K562 (cell line): Measurements from ENCODE around the gene GPX2. TPM values are rescaled to one million over a fixed set of nuclear protein-coding genes. Genes with fewer than 3 reads are reported as not detected.

ENCODE experiments used
- ATAC-seq: fragments of 200-7000 bp; cut with Tn5 transposase; 3 replicates; pipeline ENCODE4 v1.9.1; 2020; ENCODE audit warnings: moderate library complexity
- BruUV-seq: library from RNA; stranded (reverse); fragments of 400-500 nt; replicated peaks from 2 replicates; lab custom pipeline; 2021; lab: Mats Ljungman, UMichigan
- CTCF ChIA-PET: fragments of 300-600 bp; formaldehyde crosslinking; extraction: SDS; loops from one replicate; lab custom pipeline; 2021; ENCODE audit warnings: low intra/inter-chr PET ratio; lab: Yijun Ruan, JAX
- POLR2A ChIA-PET: fragments of 300-600, 350-650 bp; sonication (Branson Sonifier 250); formaldehyde crosslinking; extraction: SDS; loops from one replicate; lab custom pipeline; 2021; ENCODE audit warnings: antibody characterized with exemption, inconsistent platforms; lab: Yijun Ruan, JAX
- DNase-seq, 4 experiments: peaks; one replicate each; pipeline versions ENCODE4 v3.0.0 to v3.0.0-alpha.2; 2011 to 2018; ENCODE audit warnings: low spot score in 3 of 4, mixed read lengths in 3 of 4; ENCODE audit errors: extremely low read depth in 1 of 4
- FAIRE-seq: peaks from 2 replicates; lab custom pipeline; 2011; peaks lifted over from hg19 to GRCh38; lab: Jason Lieb, UNC
- H2AFZ ChIP-seq: 2 replicates; pipeline ENCODE4 v1.6.0; 2011; ENCODE audit warnings: low read depth, low read length, control low read depth, inconsistent platforms
- H3K27ac ChIP-seq: fragments of 200-600 bp; 3 replicates; pipeline ENCODE4 v1.8.0; 2011; ENCODE audit warnings: low read depth, mild to moderate bottlenecking, control low read depth, inconsistent platforms, low read length, moderate library complexity, mixed read lengths; ENCODE audit errors: extremely low read depth
- H3K27me3 ChIP-seq, 2 experiments: fragments of 300-600 bp in 1 of 2; 2 replicates in 1 of 2; 3 replicates in 1 of 2; pipeline versions ENCODE4 v1.6.0 to v1.8.0; 2011; ENCODE audit warnings: inconsistent platforms in 2 of 2, low read length in 2 of 2, mild to moderate bottlenecking in 1 of 2, mixed read lengths in 1 of 2, moderate library complexity in 1 of 2; ENCODE audit not compliant: control insufficient read depth in 2 of 2, insufficient read depth in 2 of 2
- H3K36me3 ChIP-seq: fragments of 300-600 bp; 3 replicates; pipeline ENCODE4 v1.8.0; 2011; ENCODE audit warnings: mild to moderate bottlenecking, low read length, inconsistent platforms; ENCODE audit not compliant: control insufficient read depth, insufficient read depth
- H3K4me1 ChIP-seq, 2 experiments: fragments of 200-600 bp in 1 of 2; replicated peaks in 1 of 2; 2 replicates in 1 of 2; 3 replicates in 1 of 2; pipeline versions ENCODE4 v1.5.1 to v1.8.0; 2011; ENCODE audit warnings: inconsistent platforms in 2 of 2, low read length in 2 of 2, mild to moderate bottlenecking in 1 of 2, mixed read lengths in 1 of 2, moderate library complexity in 1 of 2; ENCODE audit not compliant: control insufficient read depth in 2 of 2, insufficient read depth in 2 of 2
- H3K4me2 ChIP-seq: 2 replicates; pipeline ENCODE4 v1.6.1; 2011; ENCODE audit warnings: low read length, control low read depth, inconsistent platforms, mixed read lengths; ENCODE audit not compliant: insufficient read depth
- H3K4me3 ChIP-seq: fragments of 200-600 bp; sonication (generic), shearing (Covaris generic); 2 replicates; pipeline ENCODE4 v1.5.1; 2016; ENCODE audit warnings: control low read depth, inconsistent platforms
- H3K79me2 ChIP-seq: fragments of 200-600 bp; 3 replicates; pipeline ENCODE4 v1.8.0; 2011; ENCODE audit warnings: low read length, inconsistent platforms; ENCODE audit not compliant: control insufficient read depth, insufficient read depth
- H3K9ac ChIP-seq, 2 experiments: 2 replicates each; pipeline versions ENCODE4 v1.6.0 to v1.6.1; 2011; ENCODE audit warnings: low read depth in 2 of 2, low read length in 2 of 2, control low read depth in 1 of 2, inconsistent platforms in 1 of 2, mild to moderate bottlenecking in 1 of 2, mixed read lengths in 1 of 2; ENCODE audit not compliant: insufficient read depth in 1 of 2
- H3K9me1 ChIP-seq: one replicate; pipeline ENCODE4 v1.6.0; 2011; ENCODE audit warnings: inconsistent platforms, mild to moderate bottlenecking, low read length, moderate library complexity; ENCODE audit not compliant: control insufficient read depth, insufficient read depth
- H3K9me3 ChIP-seq: replicated peaks from 2 replicates; pipeline ENCODE4 v1.5.1; 2011; ENCODE audit warnings: low read depth, low read length, inconsistent platforms; ENCODE audit not compliant: control insufficient read depth, insufficient read depth
- H4K20me1 ChIP-seq: replicated peaks from 2 replicates; pipeline ENCODE4 v1.6.1; 2011; ENCODE audit warnings: low read length, inconsistent platforms, mixed read lengths; ENCODE audit not compliant: control insufficient read depth, insufficient read depth
- EGR1 ChIP-seq: fragments of 450-650 bp; conservative IDR thresholded peaks from 2 replicates; pipeline ENCODE4 v1.6.1; 2017; ENCODE audit warnings: mild to moderate bottlenecking
- ESRRA ChIP-seq: fragments of 450-650 bp; IDR thresholded peaks from 2 replicates; pipeline ENCODE4 v1.6.1; 2014; ENCODE audit warnings: low read depth, mild to moderate bottlenecking, moderate library complexity, borderline replicate concordance
- HNRNPUL1 ChIP-seq: fragments of 200-400 bp; formaldehyde crosslinking; IDR thresholded peaks from 2 replicates; pipeline ENCODE4 v1.6.1; 2017; ENCODE audit warnings: low read length
- KDM1A ChIP-seq, 2 experiments: fragments of 450-650 bp; IDR thresholded peaks; 2 replicates each; pipeline ENCODE4 v1.6.1; 2016; ENCODE audit warnings: mild to moderate bottlenecking in 2 of 2
- NCOR1 ChIP-seq: fragments of 450-650 bp; IDR thresholded peaks from 2 replicates; pipeline ENCODE4 v1.6.1; 2016; ENCODE audit warnings: mild to moderate bottlenecking, moderate library complexity
- WGBS: fragments of 100-300 bp; shearing (Covaris generic); methylation state at CpG from one replicate; pipeline ENCODE4 v1.1.6; 2016; ENCODE audit warnings: low coverage, mixed read lengths; ENCODE audit not compliant: insufficient coverage; ENCODE audit errors: missing lambda C conversion rate; 5-methylcytosine and 5-hydroxymethylcytosine counted together
- in situ Hi-C: fragments of 300-500 bp; cut with MboI; formaldehyde crosslinking; loops from 4 replicates; pipeline ENCODE4 v1.15.0; 2018; ENCODE audit warnings: inconsistent platforms, mixed read lengths
- intact Hi-C: fragments of 100-400 bp; cut with micrococcal nuclease; formaldehyde crosslinking; loops from 2 replicates; pipeline ENCODE4 v1.14.2; 2022
- polyA plus RNA-seq, 8 experiments: library from polyadenylated mRNA; depleted of rRNA in 4 of 8; stranded (reverse) in 5 of 8; unstranded in 3 of 8; fragments of >200 nt; fragmentation: Nextera tagmentation in 2 of 8; fragmentation: Illumina TruSeq in 1 of 8; extraction: Ambion mirVana in 2 of 8; extraction: Trizol in 1 of 8; gene quantifications; 2 replicates each; pipeline versions ENCODE4 v1.2.1 to v1.2.3, GENCODE V29; 2011 to 2014; ENCODE audit warnings: inconsistent platforms in 1 of 8, missing spikeins in 1 of 8
- total RNA-seq, 7 experiments: library from RNA; depleted of rRNA in 6 of 7; stranded (reverse); fragments of >200 nt in 6 of 7; fragmentation: Illumina TruSeq in 2 of 7; extraction: Trizol in 2 of 7; gene quantifications; 2 replicates each; pipeline versions ENCODE4 v1.2.1 to v1.2.3, GENCODE V29; 2011 to 2021; ENCODE audit warnings: low replicate concordance in 1 of 7
- TF ChIP-seq, protein P1 (sequence below): fragments of 450-650 bp; conservative IDR thresholded peaks from 2 replicates; pipeline ENCODE4 v1.6.1; 2016; ENCODE audit warnings: missing genetic modification characterization, low read depth, mild to moderate bottlenecking, missing compliant biosample characterization, moderate library complexity
- TF ChIP-seq, protein P2 (sequence below): sonication (generic); IDR thresholded peaks from 2 replicates; pipeline ENCODE4 v1.6.1; 2016
- TF ChIP-seq, protein P3 (sequence below): fragments of 450-650 bp; IDR thresholded peaks from 2 replicates; pipeline ENCODE4 v1.6.1; 2016; ENCODE audit warnings: low read depth, mild to moderate bottlenecking, moderate library complexity

Gene GPX2
- total and polyA plus RNA-seq, 9 of the 15 experiments (the other 6 are each of a cell fraction or from before 2014, with no cell fraction given): 0.24 TPM; not detected in 8

DNA sequence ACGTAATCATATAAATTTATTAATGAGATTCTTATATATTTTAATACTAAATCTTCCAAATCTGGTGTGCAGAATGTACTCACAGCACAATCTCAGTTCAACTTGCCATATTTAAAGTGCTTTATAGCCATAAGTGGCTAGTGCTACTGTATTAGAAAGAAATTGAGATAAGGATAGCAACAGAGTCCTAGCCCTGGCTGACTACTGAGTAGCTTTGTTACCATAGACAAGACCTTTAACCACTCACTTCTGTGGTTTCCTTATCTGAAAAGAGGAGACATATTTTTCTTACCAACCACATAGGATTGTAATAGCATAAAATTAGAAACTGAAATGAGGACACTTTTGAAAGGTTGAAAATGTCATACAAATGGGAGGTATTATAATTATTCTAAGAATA lies 30.3 kb downstream of the GPX2 start:
- peaks cover 26% of the 10 kb centered on the region for H3K79me2 ChIP-seq
- BruUV-seq: no TSS peak
- ChIA-PET POLR2A (interaction anchor here (0.6 to 1.0 kb wide), 2 partner anchors 12 to 24 kb away, joined by 3 read pairs; no protein-coding TSS in a partner anchor), CTCF (no interaction called here)
- no peaks in the 10 kb centered on the region for H4K20me1 ChIP-seq
- H2AFZ ChIP-seq: no peak overlapping the region
- TF ChIP-seq KDM1A (IDR thresholded peaks at IDR 0.05) (peak; percentile 70 to 76), EGR1 (no peak), NCOR1 (no peak), HNRNPUL1 (no peak), ESRRA (peak; percentile 41; the same call in 1 of the 2 replicates)
- TF ChIP-seq, protein P1, sequence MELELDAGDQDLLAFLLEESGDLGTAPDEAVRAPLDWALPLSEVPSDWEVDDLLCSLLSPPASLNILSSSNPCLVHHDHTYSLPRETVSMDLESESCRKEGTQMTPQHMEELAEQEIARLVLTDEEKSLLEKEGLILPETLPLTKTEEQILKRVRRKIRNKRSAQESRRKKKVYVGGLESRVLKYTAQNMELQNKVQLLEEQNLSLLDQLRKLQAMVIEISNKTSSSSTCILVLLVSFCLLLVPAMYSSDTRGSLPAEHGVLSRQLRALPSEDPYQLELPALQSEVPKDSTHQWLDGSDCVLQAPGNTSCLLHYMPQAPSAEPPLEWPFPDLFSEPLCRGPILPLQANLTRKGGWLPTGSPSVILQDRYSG (tag): no peak
- TF ChIP-seq, protein P2, sequence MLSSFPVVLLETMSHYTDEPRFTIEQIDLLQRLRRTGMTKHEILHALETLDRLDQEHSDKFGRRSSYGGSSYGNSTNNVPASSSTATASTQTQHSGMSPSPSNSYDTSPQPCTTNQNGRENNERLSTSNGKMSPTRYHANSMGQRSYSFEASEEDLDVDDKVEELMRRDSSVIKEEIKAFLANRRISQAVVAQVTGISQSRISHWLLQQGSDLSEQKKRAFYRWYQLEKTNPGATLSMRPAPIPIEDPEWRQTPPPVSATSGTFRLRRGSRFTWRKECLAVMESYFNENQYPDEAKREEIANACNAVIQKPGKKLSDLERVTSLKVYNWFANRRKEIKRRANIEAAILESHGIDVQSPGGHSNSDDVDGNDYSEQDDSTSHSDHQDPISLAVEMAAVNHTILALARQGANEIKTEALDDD: peak; percentile 76
- TF ChIP-seq, protein P3, sequence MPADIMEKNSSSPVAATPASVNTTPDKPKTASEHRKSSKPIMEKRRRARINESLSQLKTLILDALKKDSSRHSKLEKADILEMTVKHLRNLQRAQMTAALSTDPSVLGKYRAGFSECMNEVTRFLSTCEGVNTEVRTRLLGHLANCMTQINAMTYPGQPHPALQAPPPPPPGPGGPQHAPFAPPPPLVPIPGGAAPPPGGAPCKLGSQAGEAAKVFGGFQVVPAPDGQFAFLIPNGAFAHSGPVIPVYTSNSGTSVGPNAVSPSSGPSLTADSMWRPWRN: peak; percentile 39; the same call in 1 of the 2 replicates
- no peak overlapping the region for H3K9ac ChIP-seq
- WGBS: 0% methylated on average over 1 of the region's 1 CpG
- no peak overlapping the region for H3K4me2 ChIP-seq
- intact Hi-C loops: no loop called here
- FAIRE-seq (no peak), DNase-seq (peak in 1 of 4 experiments; percentile 15), ATAC-seq (no peak)
- peaks cover 0 to 3% of the 10 kb centered on the region in 2 experiments; a peak in 2 of 5 replicates for H3K4me1 ChIP-seq
- H3K9me3 ChIP-seq: no peaks in the 10 kb centered on the region; the same call in 1 of the 2 replicates
- H3K27ac ChIP-seq: no peak overlapping the region
- H3K36me3 ChIP-seq: peaks cover 7% of the 10 kb centered on the region; the same call in 2 of the 3 replicates
- H3K9me1 ChIP-seq: no peaks in the 10 kb centered on the region
- H3K4me3 ChIP-seq: no peak overlapping the region
- in situ Hi-C loops: no loop called here
- H3K27me3 ChIP-seq: no peaks in the 10 kb centered on the region
